PC-3 (cell line): ENCODE measurements around the gene SLC35D1. TPM values are rescaled to one million over a fixed set of nuclear protein-coding genes. Genes with fewer than 3 reads are reported as not detected.

Source experiments
- ATAC-seq: fragments of 200-7000 bp; cut with Tn5 transposase; 2 replicates; pipeline ENCODE4 v1.9.1; 2020; ENCODE audit warnings: mild to moderate bottlenecking, moderate library complexity
- BruUV-seq: library from RNA; stranded (reverse); fragments of 400-500 nt; replicated peaks from 2 replicates; lab custom pipeline; 2021; lab: Mats Ljungman, UMichigan
- CTCF ChIA-PET: fragments of 300-600 bp; sonication (Branson Sonifier 250); formaldehyde crosslinking; loops from one replicate; lab custom pipeline; 2022; ENCODE audit warnings: antibody characterized with exemption; lab: Charles Lee
- POLR2A ChIA-PET: fragments of 300-600 bp; sonication (Branson Sonifier 250); formaldehyde crosslinking; loops from one replicate; lab custom pipeline; 2022; ENCODE audit warnings: antibody characterized with exemption; ENCODE audit not compliant: unreplicated experiment; lab: Charles Lee
- DNase-seq: peaks from one replicate; pipeline ENCODE4 v3.0.0-alpha.2; 2015
- H2AFZ ChIP-seq: fragments of 300-600 bp; sonication (generic); 2 replicates; pipeline ENCODE4 v1.6.0; 2016; ENCODE audit warnings: antibody characterized with exemption, low read length
- H3F3A ChIP-seq: fragments of 300-600 bp; sonication (generic); one replicate; pipeline ENCODE4 v1.6.0; 2017; ENCODE audit warnings: antibody characterized with exemption, low read length, control low read depth, mild to moderate bottlenecking; ENCODE audit not compliant: unreplicated experiment
- H3K27ac ChIP-seq: fragments of 300-600 bp; sonication (generic); 2 replicates; pipeline ENCODE4 v1.5.1; 2016; ENCODE audit warnings: mild to moderate bottlenecking, low read length
- H3K27me3 ChIP-seq: fragments of 300-600 bp; sonication (generic); 2 replicates; pipeline ENCODE4 v1.6.1; 2016; ENCODE audit warnings: low read length, mixed read lengths
- H3K36me3 ChIP-seq: fragments of 300-600 bp; sonication (generic); 2 replicates; pipeline ENCODE4 v1.6.1; 2016; ENCODE audit warnings: low read depth, mixed run types, low read length, mixed read lengths
- H3K4me1 ChIP-seq: fragments of 300-600 bp; sonication (generic); 2 replicates; pipeline ENCODE4 v1.5.1; 2016; ENCODE audit warnings: low read length; ENCODE audit not compliant: insufficient read depth
- H3K4me2 ChIP-seq: fragments of 300-600 bp; sonication (generic); 2 replicates; pipeline ENCODE4 v1.6.0; 2016; ENCODE audit warnings: low read length
- H3K4me3 ChIP-seq: fragments of 300-600 bp; sonication (generic); 2 replicates; pipeline ENCODE4 v1.5.1; 2016; ENCODE audit warnings: mild to moderate bottlenecking, low read length, mixed read lengths
- H3K79me2 ChIP-seq: fragments of 300-600 bp; sonication (generic); 2 replicates; pipeline ENCODE4 v1.6.1; 2017; ENCODE audit warnings: low read length, mixed read lengths
- H3K9ac ChIP-seq: fragments of 300-600 bp; sonication (generic); 2 replicates; pipeline ENCODE4 v1.6.0; 2016; ENCODE audit warnings: mild to moderate bottlenecking, low read length
- H3K9me2 ChIP-seq: fragments of 300-600 bp; sonication (generic); replicated peaks from 2 replicates; pipeline ENCODE4 v1.6.1; 2016; ENCODE audit warnings: mixed run types, low read length, mixed read lengths
- H3K9me3 ChIP-seq: fragments of 300-600 bp; sonication (generic); 2 replicates; pipeline ENCODE4 v1.6.1; 2016; ENCODE audit warnings: low read length, mixed read lengths
- H4K20me1 ChIP-seq: fragments of 300-600 bp; sonication (generic); 2 replicates; pipeline ENCODE4 v1.6.1; 2016; ENCODE audit warnings: low read length, mixed read lengths
- CTCF ChIP-seq: fragments of 300-600 bp; sonication (generic); conservative IDR thresholded peaks from 2 replicates; pipeline ENCODE4 v1.5.1; 2017; ENCODE audit warnings: antibody characterized with exemption, low read depth, mild to moderate bottlenecking, low read length
- EZH2 ChIP-seq: fragments of 300-600 bp; sonication (generic); IDR thresholded peaks from one replicate; pipeline ENCODE4 v1.6.1; 2017; ENCODE audit warnings: antibody characterized with exemption, mild to moderate bottlenecking, low read length; ENCODE audit not compliant: unreplicated experiment
- EZH2phosphoT487 ChIP-seq: fragments of 300-600 bp; sonication (generic); IDR thresholded peaks from 2 replicates; pipeline ENCODE4 v1.6.1; 2018; ENCODE audit warnings: mild to moderate bottlenecking, antibody characterized with exemption, low read length, borderline replicate concordance
- intact Hi-C: fragments of 100-400 bp; cut with micrococcal nuclease; formaldehyde crosslinking; loops from 2 replicates; pipeline ENCODE4 v1.9.0; 2023
- total RNA-seq: library from RNA; depleted of rRNA; stranded (reverse); fragments of >200 nt; gene quantifications from 2 replicates; pipeline ENCODE4 v1.2.3, GENCODE V29; 2014

The SLC35D1 gene
- total RNA-seq, 1 experiment from 2014 or later = 6.1 TPM

GRCh38 chr1:66985835-66986234, 68.1 kb downstream of the SLC35D1 start:
- no peaks in the 10 kb centered on the region for H3K9me3 ChIP-seq
- no peak overlapping the region for H3K27ac ChIP-seq
- no peak overlapping the region for H2AFZ ChIP-seq
- H3F3A ChIP-seq = no peaks in the 10 kb centered on the region
- peaks cover 6% of the 10 kb centered on the region for H3K4me1 ChIP-seq
- DNase-seq (no peak), ATAC-seq (no peak)
- H3K9me2 ChIP-seq = no peaks in the 10 kb centered on the region
- CTCF ChIA-PET = no interaction called here
- H3K36me3 ChIP-seq = peaks cover 36% of the 10 kb centered on the region
- H3K4me2 ChIP-seq = no peak overlapping the region
- no peak overlapping the region for H3K9ac ChIP-seq
- POLR2A ChIA-PET = no interaction called here
- intact Hi-C loops = no loop called here
- H3K79me2 ChIP-seq = no peaks in the 10 kb centered on the region
- H3K4me3 ChIP-seq = no peak overlapping the region
- BruUV-seq = no TSS peak
- TF ChIP-seq EZH2 (no peak), EZH2phosphoT487 (no peak), CTCF (no peak)
- no peaks in the 10 kb centered on the region for H3K27me3 ChIP-seq
- H4K20me1 ChIP-seq = 0 out of 2 replicates have a peak, but pooled peaks cover 3% of the 10 kb centered on the region

GRCh38 chr1:66984491-66984890, 69.5 kb downstream of the SLC35D1 start:
- Histone ChIP-seq H3K36me3 (peaks cover 37% of the 10 kb centered on the region), H3K9me2 (no peaks in the 10 kb centered on the region), H2AFZ (no peak overlapping the region), H3K79me2 (no peaks in the 10 kb centered on the region), H3K9ac (no peak overlapping the region), H3F3A (no peaks in the 10 kb centered on the region), H3K27ac (no peak overlapping the region), H3K4me3 (no peak overlapping the region), H3K27me3 (no peaks in the 10 kb centered on the region), H4K20me1 (0 out of 2 replicates have a peak, but pooled peaks cover 3% of the 10 kb centered on the region), H3K4me1 (peaks cover 15% of the 10 kb centered on the region), H3K9me3 (no peaks in the 10 kb centered on the region), H3K4me2 (no peak overlapping the region)
- BruUV-seq = no TSS peak
- CTCF ChIA-PET = no interaction called here
- POLR2A ChIA-PET = no interaction called here
- intact Hi-C loops = no loop called here
- DNase-seq (no peak), ATAC-seq (no peak)
- TF ChIP-seq EZH2 = no peak
- TF ChIP-seq CTCF = no peak
- no peak for TF ChIP-seq EZH2phosphoT487

- Histone ChIP-seq H4K20me1 (0 out of 2 replicates have a peak, but pooled peaks cover 3% of the 10 kb centered on the region), H3K27me3 (no peaks in the 10 kb centered on the region), H3K79me2 (no peaks in the 10 kb centered on the region), H3F3A (no peaks in the 10 kb centered on the region), H3K9me2 (no peaks in the 10 kb centered on the region), H3K9me3 (no peaks in the 10 kb centered on the region), H3K4me1 (peaks cover 15% of the 10 kb centered on the region), H3K4me3 (no peak overlapping the region), H3K36me3 (peaks cover 41% of the 10 kb centered on the region), H3K9ac (no peak overlapping the region), H3K27ac (no peak overlapping the region), H3K4me2 (no peak overlapping the region), H2AFZ (no peak overlapping the region)
- ChIA-PET POLR2A (no interaction called here), CTCF (no interaction called here)
- no peak for ATAC-seq
- no TSS peak for BruUV-seq
- intact Hi-C loops = no loop called here
- DNase-seq = no peak
- no peak for TF ChIP-seq CTCF
- no peak for TF ChIP-seq EZH2phosphoT487
- no peak for TF ChIP-seq EZH2
These were observed 71.2 kb downstream of the SLC35D1 start for GRCh38 chr1:66982561-66983260.
